ENCODE data around the gene WNK2.

Gene WNK2

DNA sequence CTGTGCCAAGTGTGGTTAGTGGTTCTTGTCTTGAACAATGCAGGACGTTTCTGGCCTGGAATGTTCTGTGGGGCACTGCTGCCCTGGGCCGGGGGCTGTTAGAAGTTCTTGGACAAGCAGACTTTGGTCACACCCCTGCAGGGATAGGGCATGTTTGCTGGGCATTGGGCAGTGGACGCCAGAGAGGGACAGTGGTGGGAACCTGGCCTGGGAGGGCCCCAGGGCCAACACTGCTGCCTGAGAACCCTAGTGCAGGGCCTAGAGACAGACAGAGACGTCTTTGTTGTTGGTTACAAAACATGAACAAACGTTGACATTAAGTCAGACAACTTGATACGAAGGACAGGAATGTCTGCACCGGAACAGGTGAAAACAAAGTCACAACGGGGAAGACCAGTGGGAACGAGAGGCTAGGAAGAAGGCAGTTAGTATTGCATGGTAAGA, 57.0 kb downstream of the WNK2 start:
- DNase-seq (ENCODE audit: low spot score) = no peak
- H3K9me3 ChIP-seq (ENCODE audit: severe bottlenecking) = no peaks in the 10 kb centered on the region
- H3K27me3 ChIP-seq (ENCODE audit: insufficient read depth, poor library complexity, severe bottlenecking) = no peaks in the 10 kb centered on the region
- H3K36me3 ChIP-seq (ENCODE audit: low read depth) = no peaks in the 10 kb centered on the region
- TF ChIP-seq, protein P1, sequence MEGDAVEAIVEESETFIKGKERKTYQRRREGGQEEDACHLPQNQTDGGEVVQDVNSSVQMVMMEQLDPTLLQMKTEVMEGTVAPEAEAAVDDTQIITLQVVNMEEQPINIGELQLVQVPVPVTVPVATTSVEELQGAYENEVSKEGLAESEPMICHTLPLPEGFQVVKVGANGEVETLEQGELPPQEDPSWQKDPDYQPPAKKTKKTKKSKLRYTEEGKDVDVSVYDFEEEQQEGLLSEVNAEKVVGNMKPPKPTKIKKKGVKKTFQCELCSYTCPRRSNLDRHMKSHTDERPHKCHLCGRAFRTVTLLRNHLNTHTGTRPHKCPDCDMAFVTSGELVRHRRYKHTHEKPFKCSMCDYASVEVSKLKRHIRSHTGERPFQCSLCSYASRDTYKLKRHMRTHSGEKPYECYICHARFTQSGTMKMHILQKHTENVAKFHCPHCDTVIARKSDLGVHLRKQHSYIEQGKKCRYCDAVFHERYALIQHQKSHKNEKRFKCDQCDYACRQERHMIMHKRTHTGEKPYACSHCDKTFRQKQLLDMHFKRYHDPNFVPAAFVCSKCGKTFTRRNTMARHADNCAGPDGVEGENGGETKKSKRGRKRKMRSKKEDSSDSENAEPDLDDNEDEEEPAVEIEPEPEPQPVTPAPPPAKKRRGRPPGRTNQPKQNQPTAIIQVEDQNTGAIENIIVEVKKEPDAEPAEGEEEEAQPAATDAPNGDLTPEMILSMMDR (IDR thresholded peaks at IDR 0.05; ENCODE audit: poor library complexity, severe bottlenecking) = no peak
- no peak overlapping the region for H3K4me3 ChIP-seq (ENCODE audit: severe bottlenecking)
- ATAC-seq (ENCODE audit: low read depth) = no peak
- no peaks in the 10 kb centered on the region for H3K4me1 ChIP-seq (ENCODE audit: insufficient read depth, poor library complexity, severe bottlenecking)
- H3K27ac ChIP-seq (ENCODE audit: poor library complexity, severe bottlenecking) = no peak overlapping the region

DNA sequence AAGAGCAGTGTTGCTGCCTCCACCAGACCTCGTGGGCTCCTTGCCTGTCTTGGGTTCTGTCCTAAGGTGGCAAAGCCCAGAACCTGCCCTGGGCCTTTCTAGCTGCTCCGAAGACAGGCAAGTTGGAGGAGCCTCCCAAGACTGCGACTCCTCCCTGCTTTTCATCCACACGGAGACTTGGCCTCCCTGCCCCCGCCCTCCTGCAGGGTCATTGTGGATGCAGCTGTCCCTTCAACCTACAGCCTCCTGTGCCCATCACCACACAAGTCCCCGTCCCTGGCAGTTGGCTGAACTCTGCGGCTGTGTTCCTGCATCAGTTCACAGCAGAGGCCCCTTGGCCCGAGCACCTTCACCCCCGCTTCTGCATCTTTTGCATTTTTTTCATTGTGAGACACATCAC, 59.2 kb downstream of the WNK2 start:
- TF ChIP-seq, protein P1 (IDR thresholded peaks at IDR 0.05; ENCODE audit: poor library complexity, severe bottlenecking) = no peak
- no peak for ATAC-seq (ENCODE audit: low read depth)
- Histone ChIP-seq H3K9me3 (ENCODE audit: severe bottlenecking) (no peaks in the 10 kb centered on the region), H3K27ac (ENCODE audit: poor library complexity, severe bottlenecking) (no peak overlapping the region), H3K27me3 (ENCODE audit: insufficient read depth, poor library complexity, severe bottlenecking) (no peaks in the 10 kb centered on the region), H3K36me3 (ENCODE audit: low read depth) (no peaks in the 10 kb centered on the region), H3K4me3 (ENCODE audit: severe bottlenecking) (no peak overlapping the region), H3K4me1 (ENCODE audit: insufficient read depth, poor library complexity, severe bottlenecking) (no peaks in the 10 kb centered on the region)
- DNase-seq (ENCODE audit: low spot score) = no peak

DNA sequence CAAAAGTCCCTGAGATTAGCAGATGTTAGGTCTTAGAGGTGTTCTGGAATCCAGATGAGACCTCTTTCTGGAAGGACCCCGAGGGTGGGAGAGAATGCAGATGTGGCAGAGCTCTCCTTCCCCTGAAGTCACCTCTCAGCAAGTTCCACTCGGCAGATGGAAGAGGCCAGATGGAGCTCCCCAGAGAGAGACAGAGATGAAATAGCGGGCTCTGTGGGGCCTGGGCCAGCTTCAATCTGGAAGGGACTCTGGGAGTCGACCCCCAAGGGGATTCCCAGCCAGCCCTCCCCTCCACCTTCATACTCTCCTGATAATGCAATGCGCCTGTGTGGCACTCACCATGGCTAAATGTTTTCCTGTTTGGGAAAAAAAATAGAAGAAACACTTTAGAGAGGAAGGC, 60.2 kb downstream of the WNK2 start:
- ATAC-seq (ENCODE audit: low read depth) = no peak
- Histone ChIP-seq H3K27ac (ENCODE audit: poor library complexity, severe bottlenecking) (no peak overlapping the region), H3K4me1 (ENCODE audit: insufficient read depth, poor library complexity, severe bottlenecking) (no peaks in the 10 kb centered on the region), H3K9me3 (ENCODE audit: severe bottlenecking) (no peaks in the 10 kb centered on the region), H3K36me3 (ENCODE audit: low read depth) (no peaks in the 10 kb centered on the region), H3K4me3 (ENCODE audit: severe bottlenecking) (no peak overlapping the region), H3K27me3 (ENCODE audit: insufficient read depth, poor library complexity, severe bottlenecking) (no peaks in the 10 kb centered on the region)
- no peak for DNase-seq (ENCODE audit: low spot score)
- TF ChIP-seq, protein P1 (IDR thresholded peaks at IDR 0.05; ENCODE audit: poor library complexity, severe bottlenecking) = no peak

DNA sequence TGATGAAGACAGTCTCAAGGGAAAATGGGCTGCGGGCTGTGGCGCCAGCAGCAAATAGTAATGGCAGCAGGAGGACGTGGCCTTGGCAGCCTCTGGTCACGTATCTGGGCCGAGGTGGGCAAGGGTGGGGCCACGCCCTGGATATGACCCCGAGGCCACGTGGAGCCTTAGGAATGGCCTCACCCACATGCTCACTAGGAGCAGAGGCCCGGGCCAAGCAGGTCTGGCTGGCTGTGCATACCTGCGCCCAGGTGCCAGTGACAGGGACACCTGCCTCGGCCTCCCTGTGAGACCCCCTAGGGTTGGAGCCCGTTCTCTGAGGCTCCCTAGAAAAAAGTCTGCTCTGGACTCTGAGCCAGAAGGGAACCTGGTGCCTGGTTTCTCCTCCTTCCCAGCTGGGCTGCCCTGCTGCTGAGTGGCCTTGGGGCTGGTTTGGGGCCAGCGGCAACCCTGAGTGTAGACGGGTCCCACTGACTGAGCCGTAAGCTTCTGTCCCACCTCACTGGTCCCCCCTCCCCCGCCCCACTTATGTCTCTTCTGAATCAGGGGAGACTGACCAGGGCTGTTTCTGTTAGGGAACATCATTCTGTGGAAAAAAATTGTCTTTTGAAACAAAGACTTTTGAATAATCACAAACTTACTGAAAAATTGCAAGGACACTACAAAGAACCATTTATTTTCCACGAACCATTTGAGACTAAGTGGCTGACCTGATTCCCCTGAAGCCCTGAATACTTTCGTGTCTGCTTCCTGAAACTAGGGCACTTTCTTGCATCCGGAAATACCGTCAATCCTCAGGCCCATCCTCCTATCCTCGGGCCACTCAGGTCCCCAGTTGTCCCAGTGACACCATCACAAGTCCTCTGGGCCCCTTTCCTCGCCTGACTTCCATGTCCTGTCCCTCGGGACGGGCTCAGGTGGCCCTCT, 60.8 kb downstream of the WNK2 start:
- Histone ChIP-seq H3K9me3 (ENCODE audit: severe bottlenecking) (no peaks in the 10 kb centered on the region), H3K4me1 (ENCODE audit: insufficient read depth, poor library complexity, severe bottlenecking) (no peaks in the 10 kb centered on the region), H3K36me3 (ENCODE audit: low read depth) (no peaks in the 10 kb centered on the region), H3K4me3 (ENCODE audit: severe bottlenecking) (no peak overlapping the region), H3K27me3 (ENCODE audit: insufficient read depth, poor library complexity, severe bottlenecking) (no peaks in the 10 kb centered on the region), H3K27ac (ENCODE audit: poor library complexity, severe bottlenecking) (no peak overlapping the region)
- no peak for DNase-seq (ENCODE audit: low spot score)
- 0 out of 3 replicates have a peak, but pooled peaks have one; percentile 51 for ATAC-seq (ENCODE audit: low read depth)
- TF ChIP-seq, protein P1 (IDR thresholded peaks at IDR 0.05; ENCODE audit: poor library complexity, severe bottlenecking) = no peak

DNA sequence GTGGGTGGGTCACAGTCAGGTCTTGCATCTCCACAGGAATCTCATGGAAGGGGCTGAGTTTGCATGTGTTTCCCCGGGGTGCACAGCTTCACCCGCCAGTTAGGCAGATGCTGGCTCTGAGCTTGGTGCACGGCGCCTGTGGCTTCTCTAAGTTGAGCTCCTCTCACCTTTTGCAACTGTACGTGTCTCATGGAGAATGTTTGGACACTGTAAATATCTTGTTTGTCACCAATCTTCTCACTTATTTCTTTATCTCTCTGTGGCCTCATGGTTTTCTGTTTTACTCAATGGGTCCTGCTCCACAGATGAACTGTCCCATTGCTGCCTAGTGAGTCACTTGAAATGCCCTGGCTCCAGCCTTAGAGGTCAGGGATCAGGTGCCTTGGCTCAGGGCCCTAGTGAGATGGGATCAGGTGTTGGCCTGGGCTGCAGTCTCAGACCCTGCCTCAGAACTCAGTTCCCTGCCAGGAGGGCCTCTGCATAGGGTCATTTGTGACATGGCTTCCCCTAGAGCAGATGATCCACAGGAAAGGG, 61.6 kb downstream of the WNK2 start:
- Histone ChIP-seq H3K27ac (ENCODE audit: poor library complexity, severe bottlenecking) (no peak overlapping the region), H3K27me3 (ENCODE audit: insufficient read depth, poor library complexity, severe bottlenecking) (no peaks in the 10 kb centered on the region), H3K4me3 (ENCODE audit: severe bottlenecking) (no peak overlapping the region), H3K36me3 (ENCODE audit: low read depth) (no peaks in the 10 kb centered on the region), H3K9me3 (ENCODE audit: severe bottlenecking) (no peaks in the 10 kb centered on the region), H3K4me1 (ENCODE audit: insufficient read depth, poor library complexity, severe bottlenecking) (no peaks in the 10 kb centered on the region)
- ATAC-seq (ENCODE audit: low read depth) (no peak), DNase-seq (ENCODE audit: low spot score) (no peak)
- TF ChIP-seq, protein P1 (IDR thresholded peaks at IDR 0.05; ENCODE audit: poor library complexity, severe bottlenecking) = no peak
